GM19035 (cell line): ENCODE data around the gene MLLT3.

ENCODE experiments used
- ATAC-seq: cut with Tn5 transposase; IDR thresholded peaks from one replicate; pipeline ENCODE4 v1.9.1; 2021; ENCODE audit not compliant: unreplicated experiment

The MLLT3 gene

DNA sequence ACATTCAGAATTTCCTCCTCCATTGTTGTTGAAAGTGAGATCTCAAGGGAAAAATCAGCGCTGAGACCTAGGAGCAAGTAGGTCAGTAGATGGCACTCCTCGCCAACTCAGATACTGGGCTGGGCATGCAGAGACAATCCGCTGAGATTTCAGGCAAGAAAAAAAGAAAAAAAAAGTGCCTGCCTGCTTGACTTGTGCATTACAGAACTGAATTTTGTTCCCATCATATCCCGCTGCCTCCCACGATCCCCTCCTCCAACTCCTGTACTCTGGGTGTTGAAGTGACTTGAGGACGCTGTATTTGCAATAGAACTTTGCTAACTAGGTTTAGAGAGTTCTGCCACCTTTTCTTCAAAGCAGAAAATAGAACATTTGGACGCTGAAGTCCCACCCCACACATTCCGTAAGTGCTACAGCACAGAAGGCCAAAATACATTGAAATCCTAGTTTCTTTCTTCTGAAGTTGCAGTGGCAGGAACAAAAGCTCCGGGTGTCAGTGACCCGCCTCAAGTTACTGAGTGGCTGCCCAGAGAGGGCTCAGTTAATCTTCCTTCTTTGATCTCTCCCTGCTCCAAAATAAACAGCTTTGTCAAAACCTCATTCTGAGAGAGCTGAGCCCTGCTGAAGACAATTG lies 265.8 kb downstream of the MLLT3 start:
- ATAC-seq = no peak

DNA sequence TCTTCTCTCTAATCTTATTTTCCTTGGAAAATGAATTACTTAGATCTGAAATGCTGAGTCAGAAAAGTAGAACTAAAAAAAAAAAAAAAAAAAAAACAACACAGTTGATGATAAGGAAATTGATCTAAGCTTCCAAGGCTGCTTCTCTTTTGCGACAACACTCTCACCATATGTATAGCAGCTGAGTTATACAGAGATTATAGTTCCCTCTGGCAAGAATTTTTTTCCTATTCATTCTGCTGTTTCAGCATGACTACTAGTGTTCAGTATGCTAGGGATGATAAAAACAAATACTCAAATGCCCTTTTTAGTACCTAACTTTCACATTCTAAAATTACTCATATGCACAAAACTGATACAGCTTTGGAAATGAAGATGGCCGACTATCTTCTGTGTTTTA lies 267.3 kb downstream of the MLLT3 start:
- ATAC-seq = peak; percentile 48

DNA sequence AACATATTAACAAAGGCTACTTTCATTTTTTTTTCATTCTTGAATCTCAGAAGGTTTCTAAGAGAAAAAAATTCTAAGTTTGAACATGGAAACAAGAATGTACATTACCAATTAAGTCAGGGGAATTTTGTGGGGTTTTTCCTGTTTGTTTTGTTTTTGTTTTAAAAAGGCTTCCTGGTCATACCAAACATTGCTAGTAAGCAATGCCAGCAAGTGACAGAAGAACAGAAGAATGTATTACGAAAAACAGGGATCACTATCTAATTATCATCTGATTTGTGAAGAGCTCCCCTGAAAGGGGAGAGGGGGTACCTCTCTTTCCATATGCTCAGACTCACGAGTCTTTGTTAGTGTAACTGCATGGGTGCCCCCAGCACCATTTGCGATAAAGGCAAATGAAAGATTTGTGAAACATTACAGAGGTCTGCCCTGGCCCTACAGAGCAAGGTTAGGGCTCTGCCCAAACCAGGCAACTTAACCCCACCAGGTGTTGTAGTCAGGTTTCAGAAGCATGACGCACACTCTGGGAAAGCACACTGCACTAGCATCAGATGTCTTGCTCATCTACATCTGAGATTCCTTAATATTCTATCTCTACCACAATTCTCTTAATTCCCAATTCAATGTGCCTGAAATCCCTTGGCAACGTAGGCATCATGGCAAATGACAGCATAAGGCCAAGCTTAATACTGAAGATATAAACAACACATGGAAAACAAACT lies 268.2 kb downstream of the MLLT3 start:
- ATAC-seq = peak; percentile 59

DNA sequence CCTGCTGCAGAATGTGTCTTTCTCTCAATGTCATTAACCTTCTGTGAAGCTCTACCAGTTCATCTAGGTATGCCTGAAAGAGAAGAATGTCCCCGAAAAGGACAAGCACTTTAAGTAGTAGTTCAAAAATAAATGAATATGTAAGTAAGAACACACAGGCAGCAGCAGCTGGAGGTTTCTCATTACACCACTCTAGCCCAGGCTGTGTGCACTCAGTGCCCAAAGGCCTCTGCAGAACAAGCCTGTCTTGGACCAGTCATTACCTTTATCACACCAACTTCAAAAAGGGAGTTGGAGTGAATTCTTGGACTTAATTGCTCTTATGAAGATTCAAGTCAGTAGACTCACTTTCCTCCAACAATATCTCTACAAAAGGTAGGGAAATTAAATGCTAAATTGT lies 268.8 kb downstream of the MLLT3 start:
- no peak for ATAC-seq

DNA sequence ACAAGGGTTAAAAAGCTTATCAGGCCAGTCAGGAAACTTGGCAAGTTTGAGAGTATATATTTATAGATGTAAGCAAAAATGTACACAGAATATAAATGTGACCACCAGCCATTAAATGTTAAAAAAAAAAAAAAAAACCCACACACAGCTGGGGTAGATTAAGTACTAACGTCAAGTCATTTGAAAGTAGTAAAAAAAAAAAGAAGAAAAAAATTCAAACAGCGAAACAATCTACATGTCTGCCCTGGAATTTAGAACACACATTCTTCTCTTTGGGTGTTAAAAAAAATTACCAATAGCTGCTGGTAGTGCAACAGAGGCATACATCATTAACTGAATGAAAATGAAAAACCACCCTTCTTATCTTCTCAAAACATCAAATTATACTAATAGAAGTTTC lies 269.7 kb downstream of the MLLT3 start:
- ATAC-seq = no peak

DNA sequence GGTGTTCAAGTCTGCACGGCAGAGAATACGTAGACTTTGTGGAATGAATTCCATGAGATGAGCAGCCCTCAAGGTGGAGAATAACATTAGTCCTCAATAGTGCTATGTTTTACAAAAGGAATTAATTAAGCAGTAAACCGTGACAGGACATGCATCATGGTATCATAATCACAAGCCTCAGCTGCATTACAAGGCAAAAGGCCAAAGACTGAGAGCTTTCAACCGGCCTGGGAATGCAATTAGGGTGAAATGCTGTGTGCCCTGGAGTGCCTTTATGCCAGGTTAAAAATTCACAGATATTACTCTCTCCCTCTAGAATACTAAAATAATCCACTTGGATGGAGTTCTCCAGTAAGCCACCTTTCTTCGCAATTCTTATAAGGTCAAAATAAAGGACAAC lies 270.6 kb downstream of the MLLT3 start:
- no peak for ATAC-seq

DNA sequence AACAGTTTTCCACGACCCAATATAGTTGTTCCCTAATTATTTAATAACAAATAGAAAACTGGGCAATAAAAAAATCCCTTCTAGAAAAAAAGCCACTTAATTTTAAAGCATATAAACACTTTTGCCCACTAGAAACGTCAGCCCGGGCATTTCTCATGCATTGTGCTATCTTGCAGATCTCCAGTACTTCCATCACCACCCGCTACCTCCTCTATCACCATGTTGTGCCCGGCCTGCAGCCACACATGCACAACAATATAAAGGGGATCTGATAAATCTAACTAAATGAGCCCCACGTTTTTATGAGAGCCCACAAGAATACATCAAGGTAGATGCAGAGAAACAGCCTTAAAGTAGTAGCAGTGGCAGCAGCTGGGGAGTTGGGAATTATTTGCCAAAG lies 272.7 kb downstream of the MLLT3 start:
- no peak for ATAC-seq

DNA sequence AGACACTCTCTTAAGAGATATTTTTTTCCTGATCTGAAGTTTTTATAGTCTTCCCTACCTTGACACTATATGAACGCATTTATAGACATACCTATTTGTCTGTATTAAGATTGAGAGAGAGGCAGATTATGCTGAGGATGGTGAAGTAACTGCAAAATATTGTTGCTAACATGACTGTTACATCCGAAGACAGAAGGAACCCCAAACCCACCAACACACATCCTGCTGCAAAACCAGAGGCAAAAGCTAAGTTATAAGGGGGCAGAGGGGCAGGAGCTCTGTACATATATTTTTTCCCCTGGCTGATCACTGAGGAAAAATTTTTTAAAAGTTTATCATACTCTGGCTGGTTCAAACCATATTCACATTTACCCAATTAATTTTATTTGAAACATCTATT lies 279.0 kb downstream of the MLLT3 start:
- ATAC-seq = no peak

DNA sequence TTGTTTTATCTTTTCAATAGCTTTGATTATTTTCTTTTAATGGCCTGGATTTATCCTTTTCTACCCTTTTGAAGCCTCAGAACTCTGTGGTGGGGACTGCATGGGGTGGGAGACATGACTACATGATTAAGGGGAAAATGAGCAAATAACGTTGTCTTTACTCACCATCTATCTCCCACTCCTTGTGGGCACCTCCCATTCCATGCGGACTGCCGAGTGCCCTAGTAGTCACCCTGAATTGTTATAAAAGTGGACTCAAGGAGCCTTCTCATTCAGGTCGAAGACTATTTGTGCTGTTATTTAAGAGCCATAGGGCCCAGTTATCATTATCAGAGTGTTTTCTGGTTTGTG lies 281.8 kb downstream of the MLLT3 start:
- ATAC-seq = no peak

DNA sequence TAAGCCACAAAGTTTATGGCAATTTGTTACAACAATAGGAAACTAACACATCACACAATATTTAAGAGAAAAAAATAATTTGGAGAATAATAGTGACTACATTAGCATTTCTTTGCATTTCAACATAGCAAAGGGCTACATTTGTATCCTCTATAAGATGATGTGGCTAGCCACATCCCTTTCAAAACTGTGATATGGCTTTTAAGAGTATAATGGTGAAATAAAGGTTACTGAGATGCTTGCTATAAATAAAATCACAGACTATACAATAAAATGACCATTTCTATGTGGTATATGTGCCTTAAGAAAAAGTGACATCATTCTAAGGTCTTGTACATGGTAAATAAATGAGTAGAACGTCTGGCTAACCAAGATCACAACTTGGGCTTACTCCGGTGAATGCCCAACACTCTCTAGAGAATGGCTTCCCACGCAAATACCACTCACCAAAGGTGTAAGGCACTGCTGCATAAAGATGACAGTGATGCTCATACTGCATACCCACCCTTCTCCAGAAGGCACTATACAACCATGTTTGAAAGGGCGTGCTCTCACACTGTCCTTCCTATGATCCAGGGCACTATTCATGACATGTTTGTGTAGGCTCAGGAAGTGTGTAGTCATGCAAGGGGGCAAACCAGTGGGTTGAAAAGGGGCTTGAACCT lies 286.5 kb downstream of the MLLT3 start:
- ATAC-seq = no peak

DNA sequence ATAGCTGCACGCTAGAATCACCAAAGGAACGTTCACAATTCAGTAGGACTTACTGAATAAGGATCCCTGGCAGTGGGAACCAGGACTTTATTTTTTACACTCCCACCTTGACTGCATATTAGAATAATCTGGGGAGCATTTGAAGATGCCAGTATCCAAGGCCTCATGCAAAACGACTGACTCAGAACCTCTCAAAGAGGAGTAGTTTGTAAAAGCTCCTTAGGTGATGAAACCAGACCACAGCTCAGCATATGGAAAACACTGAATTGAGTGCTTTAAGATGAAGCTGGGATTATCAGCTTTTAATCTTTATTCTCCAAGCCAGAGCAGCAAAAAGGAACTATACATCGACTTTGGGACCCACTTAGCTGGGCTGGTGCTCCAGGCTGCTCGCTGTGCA lies 288.3 kb downstream of the MLLT3 start:
- ATAC-seq = no peak

DNA sequence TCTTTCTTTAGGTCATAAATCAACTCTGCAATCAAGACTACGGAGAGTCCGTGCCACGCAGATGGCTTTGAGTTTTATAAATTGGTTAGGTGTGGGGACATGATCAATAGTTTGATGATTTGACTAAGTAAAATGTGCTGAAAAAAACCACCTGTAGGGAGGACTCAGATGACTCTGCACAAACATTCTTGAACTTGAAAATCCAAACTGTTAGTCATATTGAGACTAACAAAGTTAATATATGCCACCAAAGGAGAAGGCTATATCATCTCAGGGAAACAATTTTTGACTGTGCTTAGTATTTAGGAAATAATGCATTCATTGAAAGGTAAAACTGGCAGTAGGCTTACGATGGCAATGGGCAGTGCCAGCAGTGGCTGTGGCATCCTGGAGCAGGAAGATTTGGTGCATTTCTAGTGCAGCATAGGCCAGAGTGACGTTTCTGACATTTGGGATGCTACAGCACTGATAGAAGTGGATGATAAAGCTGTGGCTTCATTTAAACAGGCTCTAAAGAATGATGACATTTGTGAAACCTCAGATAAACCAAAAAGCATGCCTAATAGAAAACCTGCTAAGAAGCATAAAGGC lies 291.1 kb downstream of the MLLT3 start:
- peak; percentile 75 for ATAC-seq

DNA sequence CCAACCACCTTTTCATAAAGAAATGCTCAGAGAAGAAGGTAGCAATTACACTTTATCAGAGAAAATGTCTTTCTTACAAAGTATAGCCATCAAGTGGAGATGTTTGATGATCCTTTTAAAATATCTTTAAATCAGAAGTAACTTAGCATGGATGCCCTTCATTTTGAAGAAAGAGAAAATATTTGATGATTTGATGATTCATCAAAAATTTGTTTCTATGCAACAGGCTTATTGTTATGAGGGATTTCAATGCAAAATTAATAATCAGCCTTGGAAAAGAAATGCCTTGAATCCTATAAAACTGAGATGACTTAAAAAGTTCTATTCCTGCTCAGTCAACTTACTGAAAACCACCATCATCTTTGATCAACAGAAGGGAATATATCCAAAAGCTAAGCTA lies 291.6 kb downstream of the MLLT3 start:
- ATAC-seq = no peak

DNA sequence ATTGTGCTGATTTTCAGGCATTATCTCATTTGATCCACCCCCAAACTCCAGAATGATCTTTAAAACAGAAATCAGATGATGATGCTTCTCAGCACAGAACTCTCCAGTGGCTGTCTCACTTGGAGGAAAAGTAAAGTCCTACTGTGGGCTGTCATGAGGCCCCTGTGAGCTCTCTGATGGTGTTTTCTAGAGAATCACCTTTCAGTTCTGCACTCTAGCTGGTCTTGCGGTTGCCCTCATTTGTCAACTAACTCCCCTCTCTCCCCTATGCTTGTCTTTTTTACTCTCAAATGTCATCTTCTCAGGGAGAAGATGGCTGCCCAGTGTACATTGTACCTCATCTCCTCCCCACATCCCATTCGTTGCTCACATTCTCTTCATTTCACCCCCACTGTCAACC lies 295.8 kb downstream of the MLLT3 start:
- ATAC-seq = no peak

DNA sequence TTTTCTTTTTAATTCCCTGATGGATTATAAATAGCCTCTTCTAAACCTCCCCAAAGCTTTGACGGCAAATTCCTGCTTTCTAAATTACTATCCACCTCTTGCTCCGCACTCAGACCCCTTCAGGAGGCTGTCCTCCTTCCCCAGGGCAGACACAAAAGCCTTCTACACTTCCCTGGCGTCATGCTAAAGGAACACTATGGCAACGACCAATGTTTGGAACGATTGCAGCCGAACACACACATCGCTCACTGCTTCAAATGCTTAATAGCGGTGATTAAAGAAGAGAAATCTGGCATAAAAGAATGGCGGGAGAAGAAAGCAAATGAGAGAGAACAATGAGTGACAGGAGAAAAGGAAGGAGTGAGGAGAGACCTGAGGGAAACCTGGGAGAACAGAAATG lies 297.3 kb downstream of the MLLT3 start:
- no peak for ATAC-seq

DNA sequence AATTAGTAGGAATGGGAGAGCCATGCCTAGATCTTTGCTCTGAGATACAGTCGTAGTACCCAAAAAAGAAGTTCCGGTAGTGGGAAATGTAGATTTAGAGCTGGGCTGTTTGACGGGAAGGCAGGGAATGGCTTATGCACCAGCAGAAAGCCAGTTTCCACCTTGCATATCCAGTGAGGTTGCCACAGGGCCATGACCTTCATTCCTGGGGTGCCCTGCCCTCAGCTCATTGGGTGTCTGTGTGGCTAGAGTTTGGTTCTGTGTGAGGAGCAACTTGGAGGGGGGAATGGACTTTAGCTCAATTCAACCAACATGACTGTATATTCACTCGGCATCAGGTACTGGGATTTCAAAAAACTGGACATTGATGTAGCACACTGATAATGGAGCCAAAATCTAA lies 300.1 kb downstream of the MLLT3 start:
- ATAC-seq = no peak

DNA sequence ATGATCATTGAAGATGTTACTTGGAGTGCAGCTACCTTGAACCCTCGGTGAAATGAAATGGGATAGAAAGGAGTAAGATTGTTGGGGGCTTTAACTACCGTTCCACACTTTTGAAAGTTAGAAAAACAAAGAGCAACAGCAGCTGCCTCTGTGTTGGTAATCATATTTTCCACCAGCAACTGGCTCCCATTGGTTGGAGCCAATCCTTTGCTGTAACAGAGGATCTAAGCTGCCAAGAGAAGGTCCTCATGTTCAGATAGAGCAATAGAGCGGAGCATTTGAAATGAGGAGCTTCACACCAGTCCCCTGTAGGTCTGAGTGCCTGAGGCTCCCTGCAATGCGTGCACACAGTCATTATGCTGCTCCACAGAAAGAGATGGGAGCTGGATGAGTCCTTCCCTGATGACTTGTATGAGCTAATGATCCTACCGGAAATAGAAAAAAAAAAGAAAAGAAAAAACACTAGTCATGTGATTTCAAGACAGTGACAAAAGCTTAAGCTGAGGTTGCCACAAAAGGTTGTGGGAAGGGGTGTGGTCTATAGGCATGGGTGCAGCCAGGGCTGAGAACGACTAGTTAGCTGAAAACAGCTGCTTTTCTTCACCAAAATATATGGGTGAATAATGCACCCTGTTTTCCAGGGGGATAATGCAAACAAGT lies 300.7 kb downstream of the MLLT3 start:
- no peak for ATAC-seq

DNA sequence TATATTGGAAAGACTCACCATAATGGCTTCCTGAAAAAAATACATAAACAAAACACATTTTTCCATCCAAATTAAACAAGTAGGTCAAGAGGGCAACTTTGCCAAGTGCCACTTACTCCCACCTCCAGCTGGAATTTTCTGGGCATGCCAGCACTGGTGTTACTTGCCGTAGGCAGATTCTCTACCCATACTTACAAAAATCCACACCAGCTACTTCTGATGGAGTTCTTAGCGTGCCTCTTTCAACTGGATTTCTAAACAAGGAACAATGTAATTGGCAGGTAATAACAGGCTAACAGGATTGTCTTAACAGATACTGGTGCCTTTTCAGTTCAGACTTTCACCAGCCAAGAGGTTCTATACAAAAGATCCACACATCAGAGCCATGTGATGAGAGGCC lies 301.4 kb downstream of the MLLT3 start:
- no peak for ATAC-seq

DNA sequence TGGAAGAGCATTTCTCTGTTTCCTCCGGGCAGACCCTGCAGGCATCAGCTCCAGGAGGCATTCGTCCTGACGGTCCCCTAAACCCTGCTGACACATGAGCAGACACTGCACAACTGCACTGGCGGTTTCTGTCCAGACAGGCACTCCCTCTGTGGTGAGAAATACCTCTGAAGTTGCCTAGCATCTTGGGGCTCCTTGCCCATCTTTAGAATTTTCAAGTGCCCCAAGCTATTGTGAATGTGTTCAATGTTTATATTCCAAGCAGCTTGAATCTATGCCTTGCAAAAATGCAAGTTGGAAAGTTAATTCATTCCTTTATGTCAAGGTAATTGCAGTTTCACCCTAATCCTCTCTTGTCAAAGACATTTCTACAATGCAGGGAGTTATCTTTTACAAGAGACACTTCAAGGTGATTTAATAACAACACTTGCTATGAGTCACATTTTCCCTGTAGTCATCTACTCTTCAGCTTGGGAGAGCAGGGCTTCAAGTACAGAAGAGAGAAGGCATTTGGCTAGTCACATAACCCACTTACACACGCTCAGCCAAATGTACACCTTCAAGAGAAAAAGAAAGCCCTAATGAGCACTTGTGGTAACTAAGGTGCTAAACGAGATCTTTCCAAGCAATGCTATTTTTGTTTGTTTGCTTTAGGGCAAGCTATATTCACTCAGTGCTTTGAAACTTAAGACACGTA lies 302.5 kb downstream of the MLLT3 start:
- no peak for ATAC-seq

DNA sequence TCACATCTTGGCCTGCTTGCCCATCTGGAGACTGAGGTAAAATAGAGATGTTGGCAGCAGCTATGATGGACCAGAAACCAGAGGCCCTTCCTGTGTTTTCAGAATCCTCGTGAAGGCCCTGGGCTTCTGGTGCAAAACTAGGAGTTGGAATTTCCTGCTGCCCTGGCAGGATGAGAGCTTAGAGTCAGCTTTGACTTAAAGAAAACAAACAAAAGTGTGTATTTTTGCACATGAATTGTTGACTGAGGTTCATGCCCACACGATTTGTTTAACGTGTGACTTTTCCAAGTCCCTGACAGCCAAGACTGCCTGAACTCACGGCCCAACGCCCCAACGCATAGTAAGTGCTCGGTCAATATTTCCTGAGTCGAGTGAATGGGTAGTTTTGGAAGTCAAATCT lies 303.1 kb downstream of the MLLT3 start:
- no peak for ATAC-seq

DNA sequence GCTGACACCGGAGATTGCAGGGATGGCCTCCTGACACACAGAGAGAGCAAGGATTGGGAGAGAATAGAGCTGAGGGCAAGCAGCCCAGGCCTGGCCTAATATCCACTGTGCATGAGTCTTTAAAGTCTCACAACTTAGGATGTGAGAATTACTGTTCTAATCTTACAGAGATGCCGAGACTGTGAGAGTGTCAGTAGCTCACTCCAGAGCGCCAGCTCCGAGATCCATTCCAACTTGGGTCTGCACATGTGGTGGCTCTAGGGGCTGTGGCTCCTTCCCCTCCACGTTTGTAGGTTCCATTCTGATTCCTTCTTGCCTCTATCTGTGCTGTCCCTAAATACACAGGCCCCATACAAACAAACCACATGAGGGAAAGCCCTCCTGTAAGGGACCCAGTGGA lies 304.6 kb downstream of the MLLT3 start:
- ATAC-seq = no peak
